SK-N-MC (cell line): Measurements from ENCODE around the gene DLX2.

Source experiments
- EZH2 ChIP-seq: fragments of 200-600 bp; sonication (generic); IDR thresholded peaks from one replicate; pipeline ENCODE4 v1.6.1; 2017; ENCODE audit warnings: antibody characterized with exemption
- POLR2AphosphoS5 ChIP-seq: IDR thresholded peaks from 2 replicates; pipeline ENCODE4 v1.6.1; 2012; ENCODE audit warnings: mild to moderate bottlenecking, low read depth, low read length, borderline replicate concordance

GRCh38 chr2:172079416-172079815, 23.3 kb downstream of the DLX2 start:
- TF ChIP-seq EZH2: no peak
- no peak for TF ChIP-seq POLR2AphosphoS5
